Naive thymus-derived CD8-positive, alpha-beta T cell (primary cell): ENCODE measurements around the gene TSPAN11. TPM values are rescaled to one million over a fixed set of nuclear protein-coding genes. Genes with fewer than 3 reads are reported as not detected.
"Not testable (repeated sequence)": the region's sequence is repeated elsewhere in the genome, so short reads cannot be mapped to it uniquely, and the experiment has no call there.

ENCODE experiments used
- ATAC-seq, 2 donors: fragments of 150-1000 bp; cut with Tn5 transposase in 1 of 2; sonication (Bioruptor Pico), chemical (Tn5 transposase) in 1 of 2; 1 replicate in 1 of 2; 2 replicates in 1 of 2; pipeline ENCODE4 v1.10.0; 2021; ENCODE audit warnings: mild to moderate bottlenecking in 2 of 2, moderate library complexity in 2 of 2
- POLR2A ChIA-PET: fragments of 350-600 bp; sonication (Branson Sonifier 250); formaldehyde crosslinking; loops from one replicate; lab custom pipeline; 2021; ENCODE audit warnings: antibody characterized with exemption; lab: Charles Lee
- DNase-seq, 10 donors: peaks; one replicate each; pipeline versions ENCODE4 v3.0.0 to v3.0.0-alpha.2; 2020 to 2022
- H3K27ac Mint-ChIP-seq, 10 donors: one replicate each; pipeline ENCODE4 v1.8.0; 2020 to 2022; ENCODE audit warnings: mild to moderate bottlenecking in 10 of 10, mixed read lengths in 10 of 10, moderate library complexity in 4 of 10, inconsistent platforms in 1 of 10
- H3K27me3 Mint-ChIP-seq, 5 donors: one replicate each; pipeline ENCODE4 v1.8.0; 2021 to 2022; ENCODE audit warnings: mixed read lengths in 5 of 5
- H3K36me3 Mint-ChIP-seq, 3 donors: one replicate each; pipeline ENCODE4 v1.8.0; 2020 to 2022; ENCODE audit warnings: mixed read lengths in 3 of 3, mild to moderate bottlenecking in 2 of 3, inconsistent platforms in 1 of 3
- H3K4me1 Mint-ChIP-seq, 4 donors: one replicate each; pipeline ENCODE4 v1.8.0; 2021 to 2022; ENCODE audit warnings: mixed read lengths in 4 of 4
- H3K4me3 Mint-ChIP-seq, 10 donors: one replicate each; pipeline ENCODE4 v1.8.0; 2020 to 2022; ENCODE audit warnings: mild to moderate bottlenecking in 10 of 10, mixed read lengths in 10 of 10, moderate library complexity in 6 of 10, inconsistent platforms in 1 of 10
- H3K9me3 Mint-ChIP-seq, 9 donors: one replicate each; pipeline ENCODE4 v1.8.0; 2020 to 2022; ENCODE audit warnings: mixed read lengths in 9 of 9, mild to moderate bottlenecking in 3 of 9, inconsistent platforms in 1 of 9, moderate library complexity in 1 of 9
- polyA plus RNA-seq, 3 donors: library from polyadenylated mRNA; unstranded; fragments of 300-500 nt; fragmentation: Illumina TruSeq; gene quantifications; one replicate each; pipeline ENCODE4 v1.2.3, GENCODE V29; 2021
- total RNA-seq, 8 experiments: library from RNA in 2 of 8; stranded (reverse) in 2 of 8; gene quantifications; one replicate each; pipeline ENCODE4 v1.2.3 and lab custom pipeline; 2021 to 2026

Gene TSPAN11
- total and polyA plus RNA-seq, 5 experiments from 2014 or later: not detected

DNA sequence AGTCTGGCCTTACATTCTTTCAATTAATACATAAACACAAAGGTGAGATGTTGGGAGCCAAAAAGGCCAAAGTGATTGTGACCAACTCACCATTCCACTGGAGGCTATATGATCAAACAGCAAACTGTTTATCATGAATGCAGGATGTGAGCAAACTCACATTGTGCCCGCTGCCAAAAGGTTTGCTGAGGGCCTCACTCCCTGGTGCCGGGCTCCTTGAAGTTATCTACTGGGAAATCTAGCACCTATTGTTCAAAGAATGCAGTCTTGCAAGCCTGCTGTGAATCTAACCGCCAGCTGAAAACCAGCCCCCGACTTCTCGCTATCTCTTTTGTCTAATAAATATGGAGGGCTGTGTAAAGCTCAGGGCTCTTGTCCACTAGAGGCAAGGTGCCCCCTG, 100.5 kb downstream of the TSPAN11 start:
- H3K4me1 Mint-ChIP-seq, H3K9me3 Mint-ChIP-seq, DNase-seq, H3K36me3 Mint-ChIP-seq, ATAC-seq, H3K4me3 Mint-ChIP-seq, H3K27me3 Mint-ChIP-seq, POLR2A ChIA-PET: not testable (repeated sequence)
- peak overlapping the region in 1 of 10 donors; percentile 17 for H3K27ac Mint-ChIP-seq

DNA sequence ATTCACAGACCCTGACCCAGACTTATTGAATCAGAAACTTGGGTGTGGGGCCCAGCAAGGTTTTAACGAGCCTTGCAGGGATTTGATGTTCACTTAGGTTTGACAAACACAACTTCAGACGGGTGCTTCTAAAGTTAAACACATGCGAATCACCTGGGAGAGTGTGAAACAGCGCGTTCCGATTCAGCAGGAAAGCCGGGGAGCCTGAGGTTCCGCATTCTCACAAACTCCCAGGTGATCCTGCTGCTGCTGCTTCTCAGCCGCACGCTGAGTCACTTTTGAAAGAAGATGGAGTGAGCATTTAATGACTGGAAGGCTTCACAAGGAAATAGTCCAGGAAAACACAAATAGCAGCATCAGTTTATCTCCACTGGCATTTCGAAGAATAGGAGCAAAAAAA, 102.9 kb downstream of the TSPAN11 start:
- POLR2A ChIA-PET: no interaction called here
- no peaks in the 10 kb centered on the region for H3K4me1 Mint-ChIP-seq
- H3K36me3 Mint-ChIP-seq: no peaks in the 10 kb centered on the region
- peaks cover 0 to 2% (median 0%) of the 10 kb centered on the region in 5 donors for H3K27me3 Mint-ChIP-seq
- ATAC-seq (no peak), DNase-seq (no peak)
- no peak overlapping the region for H3K27ac Mint-ChIP-seq
- peaks cover 0 to 2% (median 0%) of the 10 kb centered on the region in 9 donors for H3K9me3 Mint-ChIP-seq
- no peak overlapping the region for H3K4me3 Mint-ChIP-seq

DNA sequence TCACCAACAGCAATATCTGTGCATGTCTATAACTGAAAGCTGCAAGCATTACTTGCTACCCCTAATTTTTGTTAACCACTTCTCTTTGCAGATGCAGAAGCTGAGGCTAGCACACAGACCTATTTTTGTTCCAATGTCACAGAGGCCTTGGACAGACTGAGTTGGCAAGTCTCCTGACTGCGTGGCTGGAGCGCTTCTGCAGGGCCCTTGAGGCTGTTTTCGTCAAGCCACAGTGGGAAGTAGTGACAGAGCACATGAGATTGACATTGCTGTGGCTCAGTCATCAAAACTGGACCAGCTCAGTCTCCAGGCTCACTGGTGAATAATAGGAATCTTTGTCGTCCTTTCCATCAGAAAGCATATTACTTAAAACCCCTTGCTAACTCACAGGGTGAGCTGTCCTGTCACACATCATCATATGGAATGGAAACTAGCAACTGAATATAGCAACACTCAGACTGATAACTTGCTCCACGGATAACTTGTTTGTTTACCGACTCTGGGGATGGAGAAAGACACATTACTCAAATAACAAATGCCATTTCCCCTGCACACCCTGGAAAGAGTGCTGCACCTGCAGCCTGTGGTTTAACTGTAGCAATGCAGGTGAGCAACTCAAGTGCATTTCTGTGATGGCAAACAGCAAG, 103.5 kb downstream of the TSPAN11 start:
- Mint-ChIP-seq H3K4me3 (no peak overlapping the region), H3K27me3 (peaks cover 0 to 2% (median 0%) of the 10 kb centered on the region in 5 donors), H3K27ac (no peak overlapping the region), H3K4me1 (no peaks in the 10 kb centered on the region), H3K9me3 (peaks cover 0 to 2% (median 0%) of the 10 kb centered on the region in 9 donors), H3K36me3 (no peaks in the 10 kb centered on the region)
- POLR2A ChIA-PET: no interaction called here
- ATAC-seq (no peak), DNase-seq (no peak)

DNA sequence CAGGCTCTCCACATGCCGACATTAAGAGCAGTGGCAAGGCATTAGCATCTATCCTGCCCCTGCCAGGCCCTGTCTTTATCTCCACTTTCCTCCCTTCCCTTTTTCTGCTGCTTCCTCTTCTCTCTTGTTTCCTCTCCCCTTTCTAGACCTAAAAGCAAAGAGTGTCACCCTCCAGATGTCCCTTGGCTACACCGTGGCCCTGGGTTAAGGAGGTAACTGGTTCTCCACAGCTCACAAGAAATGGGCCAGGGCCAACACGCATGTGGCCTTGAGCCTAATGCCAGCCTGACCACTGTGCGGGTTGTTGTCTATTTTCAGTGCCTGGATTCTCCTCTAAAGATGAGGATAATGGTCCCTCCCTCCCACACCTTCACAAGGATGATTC, 105.4 kb downstream of the TSPAN11 start:
- Mint-ChIP-seq H3K4me1 (no peaks in the 10 kb centered on the region), H3K27ac (no peak overlapping the region), H3K27me3 (peaks cover 0 to 12% (median 3%) of the 10 kb centered on the region in 5 donors), H3K9me3 (peaks cover 0 to 2% (median 0%) of the 10 kb centered on the region in 9 donors), H3K4me3 (no peak overlapping the region), H3K36me3 (no peaks in the 10 kb centered on the region)
- no peak for ATAC-seq
- DNase-seq: no peak
- POLR2A ChIA-PET: no interaction called here

DNA sequence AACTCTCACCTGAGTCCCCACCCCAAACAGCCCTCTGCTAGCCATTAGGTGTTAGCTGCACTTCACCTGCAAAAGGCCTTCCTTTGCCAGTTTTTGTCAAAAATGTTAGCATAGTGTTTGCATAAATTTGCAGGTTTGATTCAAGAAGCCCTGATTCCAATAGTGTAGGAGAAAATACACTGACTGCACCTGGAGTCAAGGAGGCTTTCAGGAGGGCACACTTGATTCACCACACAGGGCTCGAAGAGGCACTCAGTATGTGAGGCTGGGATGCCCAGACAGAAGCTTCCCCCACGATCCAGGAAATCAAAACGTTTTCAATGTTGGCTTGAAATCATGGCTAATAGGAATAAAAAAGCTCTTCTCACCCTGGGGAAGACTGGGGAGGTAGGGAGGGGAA, 106.6 kb downstream of the TSPAN11 start:
- no peaks in the 10 kb centered on the region for H3K4me1 Mint-ChIP-seq
- H3K9me3 Mint-ChIP-seq: peaks cover 0 to 2% (median 0%) of the 10 kb centered on the region in 9 donors
- DNase-seq: no peak
- no peak overlapping the region for H3K4me3 Mint-ChIP-seq
- peaks cover 0 to 18% (median 5%) of the 10 kb centered on the region in 5 donors for H3K27me3 Mint-ChIP-seq
- H3K36me3 Mint-ChIP-seq: no peaks in the 10 kb centered on the region
- no peak for ATAC-seq
- no peak overlapping the region for H3K27ac Mint-ChIP-seq
- POLR2A ChIA-PET: no interaction called here

DNA sequence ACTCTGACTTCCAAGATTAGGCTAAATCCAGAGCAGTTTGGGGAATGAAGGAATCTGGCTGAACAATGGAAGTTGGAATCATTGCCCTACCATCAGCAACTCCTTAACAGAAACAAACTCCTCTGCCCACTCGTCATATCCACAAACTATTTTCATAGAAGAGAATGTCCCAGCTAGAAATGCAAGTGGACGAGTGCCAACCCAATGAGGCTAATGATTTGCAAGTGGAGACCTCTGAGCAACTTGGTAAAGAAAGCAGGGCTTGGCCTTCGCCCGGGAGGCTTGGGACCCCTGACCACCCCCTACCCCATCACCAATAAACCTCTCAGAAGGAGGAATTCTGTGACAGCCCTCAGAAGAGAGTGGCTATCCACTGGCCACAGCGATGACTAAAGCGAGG, 107.1 kb downstream of the TSPAN11 start:
- Mint-ChIP-seq H3K4me3 (no peak overlapping the region), H3K36me3 (no peaks in the 10 kb centered on the region), H3K27ac (no peak overlapping the region), H3K27me3 (peaks cover 0 to 21% (median 10%) of the 10 kb centered on the region in 5 donors), H3K4me1 (no peaks in the 10 kb centered on the region), H3K9me3 (peaks cover 0 to 2% (median 0%) of the 10 kb centered on the region in 9 donors)
- no peak for ATAC-seq
- POLR2A ChIA-PET: no interaction called here
- no peak for DNase-seq

DNA sequence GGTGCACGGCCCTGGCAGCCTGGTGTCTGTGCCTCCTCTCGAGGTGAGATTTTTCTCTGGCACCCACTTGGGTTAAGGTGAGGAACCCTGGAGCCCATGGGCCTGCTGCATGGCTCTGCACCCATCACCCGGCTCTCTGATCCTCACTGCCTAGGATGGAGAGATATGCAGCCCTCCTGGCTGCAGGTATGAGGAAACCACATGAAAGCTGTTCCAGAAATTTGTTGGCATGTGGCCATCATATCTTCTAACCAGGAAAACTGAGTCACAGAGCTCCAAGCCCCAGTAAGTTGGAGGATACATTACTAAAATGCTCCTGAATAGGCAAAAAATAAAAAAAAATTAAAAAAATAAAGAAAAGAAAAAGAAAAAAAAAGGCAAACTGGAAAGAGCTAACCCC, 107.8 kb downstream of the TSPAN11 start:
- Mint-ChIP-seq H3K4me3 (no peak overlapping the region), H3K4me1 (no peaks in the 10 kb centered on the region), H3K27me3 (peaks cover 3 to 26% (median 13%) of the 10 kb centered on the region in 5 donors), H3K27ac (no peak overlapping the region), H3K36me3 (no peaks in the 10 kb centered on the region), H3K9me3 (peaks cover 0 to 2% (median 0%) of the 10 kb centered on the region in 9 donors)
- no peak for ATAC-seq
- no peak for DNase-seq
- POLR2A ChIA-PET: no interaction called here

DNA sequence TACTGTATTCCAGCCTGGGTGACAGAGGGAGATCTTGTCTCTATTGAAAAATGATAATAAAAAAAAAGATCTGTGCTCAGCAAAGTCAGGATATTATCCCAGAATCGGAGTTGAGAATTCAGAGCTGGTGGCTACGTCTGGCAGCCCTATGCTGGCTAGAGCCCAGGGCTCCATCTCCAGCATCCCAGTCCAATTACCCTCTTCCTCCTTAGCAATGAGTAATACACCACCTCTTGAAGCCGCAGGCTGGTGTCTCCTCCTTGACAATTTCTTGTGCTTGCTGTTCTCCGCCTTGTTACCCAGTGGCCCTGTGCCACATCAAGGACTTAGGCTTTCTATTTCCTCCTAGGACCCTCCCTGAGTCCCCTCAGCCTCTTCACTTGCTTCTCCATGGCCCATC, 108.7 kb downstream of the TSPAN11 start:
- ATAC-seq (no peak), DNase-seq (no peak)
- Mint-ChIP-seq H3K4me1 (no peaks in the 10 kb centered on the region), H3K4me3 (no peak overlapping the region), H3K27ac (no peak overlapping the region), H3K27me3 (peaks cover 3 to 26% (median 13%) of the 10 kb centered on the region in 5 donors), H3K9me3 (peaks cover 0 to 2% (median 0%) of the 10 kb centered on the region in 9 donors), H3K36me3 (no peaks in the 10 kb centered on the region)
- POLR2A ChIA-PET: no interaction called here

DNA sequence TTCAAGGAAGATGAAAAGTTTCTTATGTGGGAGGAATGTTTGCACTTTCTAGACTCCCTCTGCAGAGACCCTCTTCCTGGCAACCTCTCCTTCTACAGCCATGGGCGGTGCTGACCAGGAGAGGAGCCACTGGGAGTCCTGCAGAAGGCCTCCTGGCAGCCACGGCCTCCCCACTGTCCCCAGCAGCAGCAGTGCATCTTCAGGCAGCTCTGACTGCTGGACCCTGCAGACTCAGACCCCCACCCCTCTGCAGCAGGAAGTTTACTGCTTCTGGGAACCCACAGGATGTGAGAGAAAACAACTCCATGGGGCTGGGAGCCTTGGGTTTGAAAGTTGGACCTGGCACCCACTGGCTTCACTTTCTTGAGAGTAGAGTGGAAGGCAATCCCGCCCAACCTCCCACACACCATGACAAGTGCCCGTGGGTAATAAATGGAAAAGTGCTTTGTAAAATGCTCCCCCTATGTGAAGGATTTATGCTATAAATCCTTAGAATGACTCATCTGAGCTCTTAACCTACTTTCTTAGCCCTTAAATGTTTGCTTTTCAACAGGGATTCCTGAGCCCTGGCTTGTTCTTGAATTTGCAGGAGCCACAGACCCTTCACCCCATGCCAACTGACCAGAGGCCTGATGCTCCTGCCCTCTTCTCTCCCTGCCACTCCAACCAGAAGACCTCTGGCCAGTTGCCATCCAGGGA, 109.6 kb downstream of the TSPAN11 start:
- peaks cover 0 to 2% (median 0%) of the 10 kb centered on the region in 9 donors for H3K9me3 Mint-ChIP-seq
- H3K27ac Mint-ChIP-seq: no peak overlapping the region
- H3K36me3 Mint-ChIP-seq: no peaks in the 10 kb centered on the region
- ATAC-seq (no peak), DNase-seq (no peak)
- POLR2A ChIA-PET: no interaction called here
- no peaks in the 10 kb centered on the region for H3K4me1 Mint-ChIP-seq
- H3K4me3 Mint-ChIP-seq: no peak overlapping the region
- peaks cover 3 to 26% (median 13%) of the 10 kb centered on the region in 5 donors for H3K27me3 Mint-ChIP-seq

DNA sequence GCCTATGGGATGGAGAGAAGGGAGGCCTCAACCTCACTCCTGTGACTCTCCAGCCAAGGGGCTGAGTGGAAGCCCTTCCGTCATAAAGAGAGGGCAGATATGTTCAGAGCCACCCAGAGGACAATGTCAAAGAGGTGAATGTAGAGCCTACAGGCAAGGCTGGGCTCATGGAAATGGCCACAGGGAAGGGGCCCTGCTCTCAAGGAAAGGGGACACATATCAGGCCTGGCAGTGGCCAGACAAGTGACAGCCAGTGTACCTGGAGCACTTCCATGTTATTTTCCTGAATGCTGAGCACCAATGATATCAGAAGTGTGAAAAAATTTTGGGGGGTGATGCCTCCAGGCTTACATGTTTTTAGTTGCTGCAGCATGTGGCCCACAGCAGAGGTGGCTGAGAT, 110.5 kb downstream of the TSPAN11 start:
- H3K27ac Mint-ChIP-seq: no peak overlapping the region
- H3K4me1 Mint-ChIP-seq: no peaks in the 10 kb centered on the region
- no peak overlapping the region for H3K4me3 Mint-ChIP-seq
- DNase-seq: no peak
- H3K36me3 Mint-ChIP-seq: no peaks in the 10 kb centered on the region
- H3K9me3 Mint-ChIP-seq: peaks cover 0 to under 1% (median 0%) of the 10 kb centered on the region in 9 donors
- peaks cover 3 to 26% (median 13%) of the 10 kb centered on the region in 5 donors for H3K27me3 Mint-ChIP-seq
- no peak for ATAC-seq
- POLR2A ChIA-PET: no interaction called here

DNA sequence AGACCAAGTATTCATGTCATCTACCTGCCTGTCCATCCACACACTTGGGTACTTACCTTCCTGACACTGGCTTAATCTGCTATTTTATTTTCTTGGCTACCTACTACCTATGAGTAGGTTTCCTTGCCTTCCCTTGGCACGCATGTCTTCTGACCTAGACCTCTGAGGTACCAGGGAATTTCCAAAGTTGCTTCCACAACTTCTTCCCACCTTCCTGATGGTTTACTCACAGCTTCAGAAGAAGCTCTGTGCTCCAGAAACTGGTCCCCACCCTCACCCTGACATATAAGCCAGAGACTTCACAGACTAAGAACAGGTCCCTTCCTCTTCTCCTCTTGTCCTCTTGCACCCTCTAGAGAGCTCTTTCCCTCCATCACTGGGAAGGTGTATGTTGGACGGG, 111.4 kb downstream of the TSPAN11 start:
- H3K36me3 Mint-ChIP-seq: no peaks in the 10 kb centered on the region
- ATAC-seq: no peak
- no peak for DNase-seq
- POLR2A ChIA-PET: no interaction called here
- H3K9me3 Mint-ChIP-seq: no peaks in the 10 kb centered on the region
- H3K27ac Mint-ChIP-seq: no peak overlapping the region
- no peak overlapping the region for H3K4me3 Mint-ChIP-seq
- H3K27me3 Mint-ChIP-seq: peaks cover 3 to 26% (median 13%) of the 10 kb centered on the region in 5 donors
- no peaks in the 10 kb centered on the region for H3K4me1 Mint-ChIP-seq

DNA sequence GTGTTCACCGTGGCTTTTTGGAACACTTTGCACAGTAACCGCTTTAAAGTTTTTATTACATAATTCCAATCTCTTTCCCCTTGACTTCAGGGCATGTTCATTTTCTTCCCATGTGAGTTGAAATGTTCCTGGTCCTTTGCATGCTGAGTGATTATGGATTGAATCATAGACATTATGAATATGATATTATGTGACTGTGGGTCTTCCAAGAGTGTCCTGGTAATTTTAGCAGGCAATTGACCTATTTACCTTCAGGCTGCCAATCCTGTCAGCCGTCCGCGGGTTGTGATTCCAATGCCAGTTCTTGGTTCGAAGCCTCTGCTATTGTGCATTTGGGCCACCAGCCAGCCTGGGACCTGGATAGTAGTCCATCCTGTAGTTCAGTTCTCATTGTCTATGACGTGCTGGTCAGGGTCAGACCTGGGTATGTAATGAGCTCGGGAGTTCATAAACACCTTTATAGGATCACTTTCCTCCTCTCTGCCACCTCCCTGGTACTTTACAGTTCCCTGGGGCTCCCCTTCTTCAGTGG, 114.6 kb downstream of the TSPAN11 start:
- POLR2A ChIA-PET: no interaction called here
- H3K27ac Mint-ChIP-seq: no peak overlapping the region
- peaks cover 0 to 1% (median 0%) of the 10 kb centered on the region in 9 donors for H3K9me3 Mint-ChIP-seq

More for the DNA sequence above, 114.6 kb downstream of the TSPAN11 start:
- ATAC-seq (no peak), DNase-seq (no peak)
- Mint-ChIP-seq H3K27me3 (peaks cover 0 to 19% (median 4%) of the 10 kb centered on the region in 5 donors), H3K4me3 (no peak overlapping the region), H3K36me3 (no peaks in the 10 kb centered on the region), H3K4me1 (no peaks in the 10 kb centered on the region)
